Esophagus mucosa (tissue), 1 donor: ENCODE data around the gene ATRX. TPM values are rescaled to one million over a fixed set of nuclear protein-coding genes. Genes with fewer than 3 reads are reported as not detected.
"Not testable (repeated sequence)": the region's sequence is repeated elsewhere in the genome, so short reads cannot be mapped to it uniquely, and the experiment has no call there.

Experiments
- ATAC-seq: fragments of 200-7000 bp; cut with Tn5 transposase; one replicate; pipeline ENCODE4 v1.9.1; 2020
- total RNA-seq: library from RNA; stranded (reverse); gene quantifications from one replicate; pipeline ENCODE4 v1.2.4, GENCODE V29; 2023
- donor health status: DM: yes; HTN: yes; CAD: no.

ATRX gene
- 34.2 TPM for total RNA-seq

- ATAC-seq = peak; percentile 81
These were observed at the start of gene ATRX for GRCh38 chrX:77785486-77786364. Gene ATRX (minus strand): TSS chrX:77786216. CDS start chrX:77786001, 215 bp downstream.

GRCh38 chrX:77831544-77831943 is 45.5 kb upstream of the ATRX start:
- ATAC-seq = not testable (repeated sequence)

- ATAC-seq = not testable (repeated sequence)
These were observed 36.0 kb upstream of the ATRX start for GRCh38 chrX:77821989-77822388.

- ATAC-seq = no peak
These were observed 34.2 kb upstream of the ATRX start for GRCh38 chrX:77820091-77820727.

GRCh38 chrX:77814210-77814609 is 28.2 kb upstream of the ATRX start:
- no peak for ATAC-seq

- ATAC-seq = no peak
These were observed 16.2 kb upstream of the ATRX start for GRCh38 chrX:77802201-77802600.

- no peak for ATAC-seq
These were observed 9.1 kb upstream of the ATRX start for GRCh38 chrX:77795124-77795523.

GRCh38 chrX:77793946-77794345 is 7.9 kb upstream of the ATRX start:
- peak; percentile 76 for ATAC-seq

GRCh38 chrX:77788050-77788449 is 2.0 kb upstream of the ATRX start:
- ATAC-seq = peak; percentile 71

GRCh38 chrX:77786365-77786680 is 307 bp upstream of the ATRX start:
- ATAC-seq = no peak

GRCh38 chrX:77779695-77780094 is 6.3 kb downstream of the ATRX start:
- no peak for ATAC-seq

GRCh38 chrX:77776659-77777058 is 9.4 kb downstream of the ATRX start:
- no peak for ATAC-seq

GRCh38 chrX:77771601-77772000 is 14.4 kb downstream of the ATRX start:
- ATAC-seq = no peak

GRCh38 chrX:77768787-77769186 is 17.2 kb downstream of the ATRX start:
- ATAC-seq = no peak

- not testable (repeated sequence) for ATAC-seq
These were observed 19.8 kb downstream of the ATRX start for GRCh38 chrX:77766212-77766611.

- ATAC-seq = no peak
These were observed 30.5 kb downstream of the ATRX start for GRCh38 chrX:77755561-77755960.

GRCh38 chrX:77753942-77754341 is 32.1 kb downstream of the ATRX start:
- not testable (repeated sequence) for ATAC-seq

GRCh38 chrX:77749695-77750094 is 36.3 kb downstream of the ATRX start:
- no peak for ATAC-seq

- ATAC-seq = no peak
These were observed 42.3 kb downstream of the ATRX start for GRCh38 chrX:77743720-77744119.

- ATAC-seq = no peak
These were observed 43.1 kb downstream of the ATRX start for GRCh38 chrX:77742788-77743476.

- ATAC-seq = no peak
These were observed 45.6 kb downstream of the ATRX start for GRCh38 chrX:77740376-77740905.

- ATAC-seq = no peak
These were observed 52.7 kb downstream of the ATRX start for GRCh38 chrX:77733342-77733741.

GRCh38 chrX:77731821-77732419 is 54.1 kb downstream of the ATRX start:
- no peak for ATAC-seq
